ENCODE results near the gene HOXD11.

DNA sequence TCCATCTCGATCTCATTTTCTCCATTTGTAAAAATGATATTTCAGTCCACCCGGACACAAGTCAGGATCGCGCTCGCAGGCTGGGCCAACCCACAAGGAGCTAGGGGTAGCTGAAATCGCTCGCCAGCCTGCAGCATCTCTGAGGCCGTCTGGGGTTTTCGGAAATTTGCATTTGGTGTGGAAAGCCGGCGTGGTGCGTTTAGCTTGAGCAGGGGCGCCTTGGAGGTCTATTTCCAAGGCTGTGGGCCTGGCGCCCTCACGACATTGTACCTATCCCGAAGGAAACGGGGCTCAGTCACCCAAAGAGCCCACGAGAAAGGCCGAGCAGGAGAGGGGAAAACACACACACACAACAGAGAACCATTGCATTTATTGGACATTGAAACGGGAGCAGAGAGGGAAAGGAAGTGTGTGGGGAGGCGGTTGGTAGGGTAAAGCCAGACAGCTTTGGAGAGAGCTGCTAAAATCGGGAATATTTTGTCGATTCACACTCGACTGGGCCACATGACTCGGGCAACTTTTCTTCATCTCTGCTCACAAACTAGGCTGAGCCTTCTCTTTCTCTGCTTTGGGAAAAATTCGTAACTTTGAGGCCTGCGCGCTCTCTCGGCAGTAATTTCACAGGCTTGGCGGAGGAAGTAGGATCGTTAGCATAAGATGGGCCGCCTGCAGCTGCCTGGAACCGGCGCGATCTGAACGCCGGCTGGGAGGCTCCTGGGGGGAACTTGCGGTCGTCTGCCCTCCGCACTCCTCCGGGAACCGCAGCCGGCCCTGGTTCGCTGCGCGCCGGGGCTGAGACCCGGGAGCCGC is 21.3 kb downstream of the HOXD11 start:
- TF ChIP-seq, protein P1, sequence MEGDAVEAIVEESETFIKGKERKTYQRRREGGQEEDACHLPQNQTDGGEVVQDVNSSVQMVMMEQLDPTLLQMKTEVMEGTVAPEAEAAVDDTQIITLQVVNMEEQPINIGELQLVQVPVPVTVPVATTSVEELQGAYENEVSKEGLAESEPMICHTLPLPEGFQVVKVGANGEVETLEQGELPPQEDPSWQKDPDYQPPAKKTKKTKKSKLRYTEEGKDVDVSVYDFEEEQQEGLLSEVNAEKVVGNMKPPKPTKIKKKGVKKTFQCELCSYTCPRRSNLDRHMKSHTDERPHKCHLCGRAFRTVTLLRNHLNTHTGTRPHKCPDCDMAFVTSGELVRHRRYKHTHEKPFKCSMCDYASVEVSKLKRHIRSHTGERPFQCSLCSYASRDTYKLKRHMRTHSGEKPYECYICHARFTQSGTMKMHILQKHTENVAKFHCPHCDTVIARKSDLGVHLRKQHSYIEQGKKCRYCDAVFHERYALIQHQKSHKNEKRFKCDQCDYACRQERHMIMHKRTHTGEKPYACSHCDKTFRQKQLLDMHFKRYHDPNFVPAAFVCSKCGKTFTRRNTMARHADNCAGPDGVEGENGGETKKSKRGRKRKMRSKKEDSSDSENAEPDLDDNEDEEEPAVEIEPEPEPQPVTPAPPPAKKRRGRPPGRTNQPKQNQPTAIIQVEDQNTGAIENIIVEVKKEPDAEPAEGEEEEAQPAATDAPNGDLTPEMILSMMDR (IDR thresholded peaks at IDR 0.05) = no peak
- TF ChIP-seq POLR2AphosphoS5 (IDR thresholded peaks at IDR 0.05) = no peak
- TF ChIP-seq EP300 (IDR thresholded peaks at IDR 0.05) = no peak

All from stomach (tissue), 4 donors.